Spleen (tissue), 11 donors: ENCODE results near the gene KLC1. TPM values are rescaled to one million over a fixed set of nuclear protein-coding genes. Genes with fewer than 3 reads are reported as not detected.

Experiments used
- DNase-seq: peaks from one replicate; pipeline ENCODE4 v3.0.0-alpha.2; 2020
- H3K27ac ChIP-seq, 8 donors: fragments of 200-600 bp; sonication (generic) in 7 of 8; 1 replicate in 4 of 8; 2 replicates in 4 of 8; pipeline versions ENCODE4 v1.5.0 to v1.8.0; 2016 to 2021; ENCODE audit warnings: inconsistent platforms in 4 of 8, mild to moderate bottlenecking in 4 of 8, moderate library complexity in 1 of 8
- H3K27me3 ChIP-seq, 7 donors: fragments of 200-600 bp; sonication (generic) in 6 of 7; replicated peaks in 1 of 7; 1 replicate in 4 of 7; 2 replicates in 3 of 7; pipeline versions ENCODE4 v1.5.0 to v1.8.0; 2016 to 2021; ENCODE audit warnings: inconsistent platforms in 3 of 7, mild to moderate bottlenecking in 1 of 7
- H3K36me3 ChIP-seq, 6 donors: fragments of 200-600 bp; sonication (generic) in 5 of 6; 1 replicate in 4 of 6; 2 replicates in 2 of 6; pipeline versions ENCODE4 v1.5.0 to v1.8.0; 2016 to 2021; ENCODE audit warnings: inconsistent platforms in 2 of 6
- H3K4me1 ChIP-seq, 6 donors: fragments of 200-600 bp; sonication (generic) in 5 of 6; 1 replicate in 3 of 6; 2 replicates in 3 of 6; pipeline versions ENCODE4 v1.5.0 to v1.8.0; 2016 to 2021; ENCODE audit warnings: inconsistent platforms in 3 of 6
- H3K4me3 ChIP-seq, 8 donors: fragments of 200-600 bp; sonication (generic) in 7 of 8; 1 replicate in 4 of 8; 2 replicates in 4 of 8; pipeline versions ENCODE4 v1.5.0 to v1.8.0; 2016 to 2021; ENCODE audit warnings: inconsistent platforms in 4 of 8, mild to moderate bottlenecking in 4 of 8, moderate library complexity in 2 of 8
- H3K9me3 ChIP-seq, 8 donors: fragments of 200-600 bp; sonication (generic) in 7 of 8; 1 replicate in 4 of 8; 2 replicates in 4 of 8; pipeline versions ENCODE4 v1.5.0 to v1.8.0; 2016 to 2021; ENCODE audit warnings: inconsistent platforms in 4 of 8
- CTCF ChIP-seq, 11 experiments: fragments of 200-600 bp in 7 of 11; fragments of 450-650 bp in 4 of 11; sonication (generic) in 4 of 11; IDR thresholded peaks in 8 of 11; conservative IDR thresholded peaks in 3 of 11; 1 replicate in 7 of 11; 2 replicates in 4 of 11; pipeline versions ENCODE4 v1.4.0 to v1.8.0; 2016 to 2021; ENCODE audit warnings: antibody characterized with exemption in 11 of 11, inconsistent platforms in 4 of 11, mild to moderate bottlenecking in 1 of 11
- POLR2A ChIP-seq, 3 donors: fragments of 450-650 bp; IDR thresholded peaks; one replicate each; pipeline ENCODE4 v1.5.1; 2017; ENCODE audit warnings: antibody characterized with exemption in 3 of 3, mild to moderate bottlenecking in 1 of 3
- POLR2AphosphoS5 ChIP-seq, 3 donors: sonication (generic); formaldehyde crosslinking; IDR thresholded peaks; one replicate each; pipeline ENCODE4 v1.5.1; 2017; ENCODE audit warnings: antibody characterized with exemption in 3 of 3
- WGBS, 5 donors: extraction: QIAGEN DNeasy Blood & Tissue Kit in 3 of 5; methylation state at CpG; one replicate each; pipeline versions ENCODE4 v1.1.5 to v1.1.7; 2013 to 2018; 5-methylcytosine and 5-hydroxymethylcytosine counted together
- intact Hi-C: fragments of 100-400 bp; cut with DNase I; formaldehyde crosslinking; loops from one replicate; pipeline ENCODE4 v1.15.0; 2023; ENCODE audit warnings: low total_unique reads
- polyA plus RNA-seq, 3 donors: library from polyadenylated mRNA; stranded (reverse); fragments of 200-250 nt; gene quantifications; one replicate each; pipeline ENCODE4 v1.2.1, GENCODE V29; 2013
- total RNA-seq, 7 donors: library from RNA; depleted of rRNA in 3 of 7; stranded (reverse); fragments of >200 nt in 3 of 7; fragmentation: NEBNext Ultra II Directional in 4 of 7; extraction: Animal tissue kit (Norgen Biotek cat#: 25700) in 4 of 7; gene quantifications; one replicate each; pipeline versions ENCODE4 v1.1.0 to v1.2.1, GENCODE V29; 2016 to 2021
- donor health status: healthy with polysubstance abuse.
- donor health status: DM: no; HTN: no; CAD: no; lungs with moderate emphysema.
- donor health status: DM: no; HTN: no; CAD: no.
- donor health status: Bipolar disorder and iron deficiency.
- donor health status: healthy.
- donor health status: DM: no; HTN: no; CAD: no.
- donor health status: DM: yes; HTN: yes; CAD: no.

The KLC1 gene
- total and polyA plus RNA-seq, 10 donors = 54.1 to 333 (median 226) TPM

GRCh38 chr14:103680491-103681231 is 51.6 kb downstream of the KLC1 start:
- Histone ChIP-seq H3K36me3 (peaks cover 6 to 100% (median 96%) of the 10 kb centered on the region in 6 donors), H3K9me3 (no peaks in the 10 kb centered on the region), H3K4me1 (peaks cover 7 to 31% (median 15%) of the 10 kb centered on the region in 6 donors), H3K27me3 (no peaks in the 10 kb centered on the region), H3K4me3 (no peak overlapping the region), H3K27ac (peak overlapping the region in 2 of 8 donors; percentile 33 to 67)
- no peak for TF ChIP-seq POLR2A (IDR thresholded peaks at IDR 0.05)
- TF ChIP-seq POLR2AphosphoS5 (IDR thresholded peaks at IDR 0.05) = peak in 1 of 3 donors; percentile 36
- TF ChIP-seq CTCF (IDR thresholded peaks at IDR 0.05 in 8 of 11, conservative IDR thresholded peaks at IDR 0.05 in 3 of 11) = no peak
- DNase-seq = no peak
- intact Hi-C loops = loop anchor here (10.0 kb wide), 1 partner anchor 106 kb away; no protein-coding TSS in a partner anchor
- 80 to 87% (median 83%) methylated on average over 17 of the region's 17 CpGs for WGBS, 5 donors

GRCh38 chr14:103683139-103683538 is 54.1 kb downstream of the KLC1 start:
- intact Hi-C loops = loop anchor here (10.0 kb wide), 1 partner anchor 108 kb away; no protein-coding TSS in a partner anchor
- DNase-seq = no peak
- H3K36me3 ChIP-seq = peaks cover 6 to 100% (median 88%) of the 10 kb centered on the region in 6 donors
- WGBS, 5 donors = 86 to 89% (median 88%) methylated on average over 15 of the region's 15 CpGs
- no peak overlapping the region for H3K4me3 ChIP-seq
- no peaks in the 10 kb centered on the region for H3K9me3 ChIP-seq
- no peaks in the 10 kb centered on the region for H3K27me3 ChIP-seq
- peaks cover 7 to 55% (median 22%) of the 10 kb centered on the region in 6 donors for H3K4me1 ChIP-seq
- H3K27ac ChIP-seq = no peak overlapping the region
- no peak for TF ChIP-seq CTCF (IDR thresholded peaks at IDR 0.05 in 8 of 11, conservative IDR thresholded peaks at IDR 0.05 in 3 of 11)
- no peak for TF ChIP-seq POLR2AphosphoS5 (IDR thresholded peaks at IDR 0.05)
- no peak for TF ChIP-seq POLR2A (IDR thresholded peaks at IDR 0.05)

DNA sequence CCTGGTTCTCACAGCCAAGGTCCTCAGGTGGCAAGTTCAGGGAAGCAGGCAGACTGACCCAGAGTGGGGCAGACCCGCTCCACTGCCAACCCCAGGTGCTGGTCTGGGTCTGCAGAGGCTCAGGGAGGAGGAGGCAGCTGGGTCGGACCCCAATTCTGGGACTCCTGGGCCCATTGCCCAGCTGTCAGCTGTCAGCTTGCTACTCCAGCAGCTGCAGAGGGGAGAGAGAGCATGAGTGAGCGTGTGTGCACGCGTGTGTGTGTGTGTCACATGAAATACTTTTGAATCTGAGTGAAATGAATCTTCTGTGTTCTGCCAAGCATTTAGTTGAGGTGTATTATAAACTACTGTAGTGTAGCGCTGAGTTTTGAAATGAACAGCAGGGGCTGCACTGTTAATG is 55.5 kb downstream of the KLC1 start:
- Histone ChIP-seq H3K36me3 (peaks cover 6 to 100% (median 83%) of the 10 kb centered on the region in 6 donors), H3K4me1 (peaks cover 13 to 55% (median 26%) of the 10 kb centered on the region in 6 donors), H3K27ac (no peak overlapping the region), H3K27me3 (no peaks in the 10 kb centered on the region), H3K4me3 (no peak overlapping the region), H3K9me3 (no peaks in the 10 kb centered on the region)
- 65 to 91% (median 84%) methylated on average over 5 to 6 of the region's 6 CpGs for WGBS, 5 donors
- intact Hi-C loops = loop anchor here (10.0 kb wide), 1 partner anchor 110 kb away; no protein-coding TSS in a partner anchor
- no peak for DNase-seq
- TF ChIP-seq POLR2A (IDR thresholded peaks at IDR 0.05) (no peak), POLR2AphosphoS5 (IDR thresholded peaks at IDR 0.05) (peak in 1 of 3 donors; percentile 49)

DNA sequence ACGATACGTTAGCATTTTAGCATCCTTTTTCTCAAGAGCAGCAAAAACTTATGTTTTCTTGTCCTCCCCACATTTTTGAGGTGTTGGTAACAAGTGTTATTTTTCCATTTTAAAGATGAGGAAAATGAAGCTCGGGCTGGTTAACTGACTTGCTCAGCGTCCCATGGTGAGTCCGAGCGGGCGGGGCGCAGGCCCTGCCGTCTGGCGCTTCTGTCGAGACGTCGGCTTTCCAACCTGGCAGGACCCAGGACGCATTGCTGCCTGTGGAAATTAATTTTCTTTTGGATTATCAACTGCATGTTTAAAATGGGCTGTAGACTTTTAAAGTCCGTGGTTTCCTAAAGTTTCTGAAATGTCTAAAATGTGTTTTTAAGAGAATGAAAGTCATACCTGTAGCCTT is 55.9 kb downstream of the KLC1 start:
- 90 to 96% (median 94%) methylated on average over 15 of the region's 15 CpGs for WGBS, 5 donors
- intact Hi-C loops = loop anchor here (10.0 kb wide), 1 partner anchor 110 kb away; no protein-coding TSS in a partner anchor
- Histone ChIP-seq H3K36me3 (peaks cover 6 to 100% (median 79%) of the 10 kb centered on the region in 6 donors), H3K27ac (no peak overlapping the region), H3K4me1 (peaks cover 11 to 55% (median 26%) of the 10 kb centered on the region in 6 donors), H3K9me3 (no peaks in the 10 kb centered on the region), H3K4me3 (no peak overlapping the region), H3K27me3 (no peaks in the 10 kb centered on the region)
- peak; percentile 60 for DNase-seq
- TF ChIP-seq POLR2AphosphoS5 (IDR thresholded peaks at IDR 0.05) (no peak), POLR2A (IDR thresholded peaks at IDR 0.05) (no peak), CTCF (IDR thresholded peaks at IDR 0.05 in 8 of 11, conservative IDR thresholded peaks at IDR 0.05 in 3 of 11) (no peak)
